GM19240 (cell line): ENCODE data around the gene CMTM1.
"Not testable (repeated sequence)": the region's sequence is repeated elsewhere in the genome, so short reads cannot be mapped to it uniquely, and the experiment has no call there.

ENCODE experiments used
- DNase-seq: peaks from one replicate; pipeline ENCODE4 v3.0.0; 2011; ENCODE audit warnings: low spot score; ENCODE audit not compliant: insufficient read length

Gene CMTM1

DNA sequence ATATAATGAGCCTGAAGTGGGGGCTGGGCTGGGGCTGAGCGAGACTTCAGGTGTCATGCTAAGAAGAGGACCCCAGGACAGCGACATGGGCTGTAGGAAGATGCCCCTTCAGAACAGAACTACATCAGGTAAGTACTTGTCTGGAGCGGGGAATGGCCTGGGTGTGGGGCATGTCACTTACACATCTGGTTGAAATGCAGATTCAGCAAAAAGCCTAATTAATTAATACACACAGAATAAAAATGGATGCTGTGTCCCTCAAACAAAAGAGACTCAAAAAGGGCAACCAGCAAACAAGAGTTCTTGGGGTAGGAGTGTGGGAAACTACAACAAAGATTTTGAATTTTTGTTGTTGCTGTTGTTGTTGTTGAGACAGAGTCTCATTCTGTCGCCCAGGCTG, 24.8 kb downstream of the CMTM1 start:
- no peak for DNase-seq

DNA sequence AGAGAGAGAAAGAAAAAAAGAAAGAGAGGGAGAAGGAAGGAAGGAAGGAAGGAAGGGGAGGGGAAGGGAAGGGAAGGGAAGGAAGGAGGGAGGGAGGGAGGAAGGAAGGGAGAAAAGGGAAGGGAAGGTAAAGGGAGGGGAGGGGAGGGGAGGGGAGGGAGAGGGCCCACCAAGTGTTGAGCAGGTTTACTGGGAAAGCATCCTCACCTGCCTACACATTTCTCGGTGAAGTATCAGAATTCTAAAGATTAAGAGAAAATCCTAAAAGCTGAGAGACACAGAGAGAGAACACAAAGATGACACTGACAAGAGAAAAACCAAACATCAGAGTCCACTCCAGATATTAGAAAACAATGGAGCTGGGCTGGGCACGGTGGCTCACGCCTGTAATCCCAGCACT, 26.0 kb downstream of the CMTM1 start:
- DNase-seq, result no peak

GRCh38 chr16:66592814-66593213, 26.6 kb downstream of the CMTM1 start:
- no peak for DNase-seq

GRCh38 chr16:66594739-66595138, 28.5 kb downstream of the CMTM1 start:
- no peak for DNase-seq

DNA sequence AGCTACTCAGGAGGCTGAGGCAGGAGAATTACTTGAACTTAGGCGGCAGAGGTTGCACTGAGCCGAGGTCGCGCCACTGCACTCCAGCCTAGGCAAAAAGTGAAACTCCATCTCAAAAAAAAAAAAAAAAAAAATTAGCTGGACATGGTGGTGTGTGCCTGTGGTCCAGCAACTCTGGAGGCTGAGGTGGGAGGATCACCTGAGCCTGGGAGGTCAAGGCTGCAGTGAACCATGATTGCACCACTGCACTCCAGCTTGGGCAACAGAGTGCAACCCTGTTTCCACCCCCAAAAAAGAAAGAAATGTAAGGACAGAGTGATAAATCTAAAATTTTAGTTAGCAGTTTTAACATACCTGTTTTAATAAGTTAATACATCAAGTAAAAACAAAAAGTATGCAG, 30.3 kb downstream of the CMTM1 start:
- DNase-seq, result not testable (repeated sequence)

- no peak for DNase-seq
Observed at GRCh38 chr16:66596986-66597848, 31.0 kb downstream of the CMTM1 start.

- no peak for DNase-seq
Observed at GRCh38 chr16:66598111-66598510, 31.9 kb downstream of the CMTM1 start.

DNA sequence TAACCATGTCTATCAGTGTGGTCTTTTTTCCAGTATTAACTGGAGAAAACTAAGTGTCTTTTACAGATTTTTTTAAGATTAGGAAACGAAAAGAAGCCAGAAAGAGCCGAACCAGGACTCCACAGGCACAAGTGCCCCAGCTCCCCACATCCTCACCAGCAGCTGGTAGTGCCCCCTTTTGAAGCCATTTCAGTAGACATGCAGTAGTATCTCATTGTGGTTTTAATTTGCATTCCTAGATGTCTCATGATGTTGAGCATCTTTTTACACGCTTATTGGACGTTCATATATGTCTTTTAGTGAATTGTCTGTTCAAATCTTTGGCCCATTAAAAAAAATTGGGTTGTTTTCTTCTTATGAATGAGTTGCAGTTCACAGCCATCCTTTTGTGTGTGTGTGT, 33.5 kb downstream of the CMTM1 start:
- DNase-seq, result no peak

- DNase-seq, result no peak
Observed at GRCh38 chr16:66600477-66600876, 34.2 kb downstream of the CMTM1 start.

GRCh38 chr16:66601471-66601870, 35.2 kb downstream of the CMTM1 start:
- no peak for DNase-seq

GRCh38 chr16:66603537-66604375, 37.5 kb downstream of the CMTM1 start:
- DNase-seq, result no peak

DNA sequence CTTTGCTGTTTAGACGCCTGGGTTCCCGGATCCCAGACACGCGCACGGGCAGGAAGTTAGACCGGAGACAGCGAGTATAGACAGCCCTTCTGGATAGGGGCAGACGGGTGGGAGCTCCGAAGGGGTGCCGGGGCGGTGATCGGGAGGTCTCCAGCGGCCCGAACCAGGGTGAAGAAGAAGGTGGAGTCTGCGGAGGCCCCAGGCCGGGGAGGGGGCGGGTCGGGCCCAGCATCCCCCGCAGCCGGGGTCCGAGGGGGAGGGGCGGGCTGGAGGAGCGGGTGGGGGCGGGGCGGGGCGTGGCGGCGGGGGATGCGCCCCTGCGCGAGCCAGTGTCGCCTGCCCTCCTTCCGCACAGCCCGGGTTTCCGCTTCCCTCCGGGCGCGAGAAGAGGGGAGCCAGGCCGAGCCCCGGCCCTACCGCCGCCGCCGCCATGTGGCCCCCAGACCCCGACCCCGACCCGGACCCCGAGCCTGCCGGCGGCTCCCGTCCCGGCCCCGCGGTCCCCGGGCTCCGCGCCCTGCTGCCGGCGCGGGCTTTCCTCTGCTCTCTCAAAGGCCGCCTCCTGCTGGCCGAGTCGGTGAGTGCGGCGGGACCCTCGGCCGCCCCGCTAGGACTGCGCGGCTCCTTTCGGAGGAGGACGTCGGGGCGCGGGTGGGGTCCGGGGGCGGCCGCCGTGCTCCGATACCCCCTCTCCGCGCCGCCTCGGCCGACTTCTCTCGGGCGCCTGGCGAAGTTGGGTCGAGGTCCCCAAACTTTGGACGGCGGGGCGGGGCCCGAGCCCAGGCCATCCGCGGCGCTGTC, 38.3 kb downstream of the CMTM1 start, which contains the start of gene CMTM3:
TSS of gene CMTM3 (plus strand) at position 329 of the 801 bp plus-strand sequence. CDS start at position 431, 102 bp downstream.
- no peak for DNase-seq

DNA sequence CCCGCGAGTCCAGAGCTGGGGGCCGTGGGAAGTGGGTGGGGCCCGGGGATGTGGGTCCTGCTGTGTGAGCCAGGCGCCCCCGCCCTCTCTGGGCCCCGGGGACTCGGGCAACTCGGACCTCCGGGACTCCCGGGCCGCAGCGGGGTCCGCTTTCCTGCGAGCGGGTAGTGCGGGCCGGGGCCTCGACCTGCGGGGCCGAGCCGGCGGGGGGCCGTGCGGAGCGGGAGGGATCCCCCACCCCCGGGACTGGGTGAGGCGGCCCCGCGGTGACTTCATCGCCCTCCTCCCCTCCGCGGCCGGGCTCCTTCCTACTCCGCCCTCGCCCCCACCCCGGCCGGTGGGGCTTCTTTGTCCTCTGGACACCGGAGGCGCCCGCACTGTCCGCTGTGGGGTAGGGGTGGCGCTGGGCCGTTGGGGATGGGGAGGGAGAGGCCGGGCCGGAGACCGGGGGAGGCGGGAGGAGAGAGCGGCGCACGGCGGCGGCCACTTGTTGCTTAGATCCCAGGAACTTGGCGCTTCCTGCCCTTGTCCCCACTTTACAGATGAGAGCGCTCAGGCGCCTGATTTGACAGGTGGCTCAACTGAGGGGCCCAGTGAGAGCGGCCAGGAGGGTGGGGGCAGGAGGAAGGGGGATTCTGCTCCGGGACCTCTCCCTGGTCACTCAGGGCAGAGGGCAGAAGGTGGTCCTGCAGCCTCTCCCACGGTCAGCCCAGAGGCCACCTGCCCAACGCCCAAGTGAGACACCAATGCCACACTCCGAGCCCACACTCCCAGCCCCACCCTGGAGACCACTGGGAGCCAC, 39.1 kb downstream of the CMTM1 start:
- DNase-seq, result no peak

DNA sequence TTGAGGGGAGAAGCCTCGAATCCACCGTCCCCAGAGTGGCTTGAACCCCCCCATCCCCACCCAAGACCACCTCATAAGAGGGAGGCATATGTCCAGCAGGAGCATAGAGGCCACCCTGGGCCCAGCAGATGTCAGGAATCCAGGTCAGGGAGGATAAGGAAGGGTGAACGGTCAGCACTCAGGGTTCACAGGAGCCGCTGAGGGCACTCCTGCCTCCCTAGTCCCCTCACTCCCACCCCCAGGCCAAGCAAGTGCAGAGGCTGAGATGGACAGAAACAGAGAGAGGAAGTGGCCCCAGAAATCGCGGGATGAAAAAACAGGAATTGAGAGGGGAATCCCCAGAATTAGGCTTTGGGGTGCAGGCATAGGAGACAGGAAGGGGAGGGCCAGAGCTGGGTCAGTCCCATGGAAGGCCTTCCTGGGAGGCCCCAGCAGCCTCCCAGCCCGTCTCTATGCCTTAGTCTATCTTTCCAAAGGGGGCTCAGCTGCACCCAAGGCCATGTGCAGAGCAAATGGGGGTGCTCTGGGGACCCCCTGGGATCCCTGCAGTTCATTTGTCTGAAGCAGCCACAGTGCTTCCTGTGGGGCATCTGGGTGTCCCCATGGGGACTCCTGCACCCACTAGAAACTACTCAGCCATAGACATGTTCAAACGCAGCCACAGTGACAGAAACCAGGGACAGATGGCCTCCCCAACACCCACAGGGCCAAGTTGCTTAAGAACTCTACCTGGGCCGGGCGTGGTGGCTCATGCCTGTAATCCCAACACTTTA, 39.9 kb downstream of the CMTM1 start:
- no peak for DNase-seq

- peak; percentile 83 for DNase-seq
Observed at GRCh38 chr16:66608241-66609138, 42.3 kb downstream of the CMTM1 start.

DNA sequence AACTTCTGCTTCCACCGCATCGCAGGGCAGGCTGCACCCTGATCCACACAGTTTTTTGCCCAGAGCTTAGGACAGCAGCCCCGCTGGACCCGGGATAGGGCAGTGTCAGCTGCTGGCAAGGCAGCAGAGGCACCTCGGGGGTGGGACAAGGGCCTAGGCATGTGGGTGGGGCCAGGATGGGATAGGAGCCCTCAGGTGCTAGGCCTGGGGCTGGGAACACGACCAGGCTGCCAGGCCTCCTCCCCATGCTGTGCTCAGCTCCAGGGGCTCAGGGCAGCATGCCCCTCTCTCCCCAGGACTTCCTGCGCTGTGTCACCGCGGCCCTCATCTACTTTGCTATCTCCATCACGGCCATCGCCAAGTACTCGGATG, 42.9 kb downstream of the CMTM1 start:
- DNase-seq, result no peak

- no peak for DNase-seq
Observed at GRCh38 chr16:66610111-66610820, 44.0 kb downstream of the CMTM1 start.

DNA sequence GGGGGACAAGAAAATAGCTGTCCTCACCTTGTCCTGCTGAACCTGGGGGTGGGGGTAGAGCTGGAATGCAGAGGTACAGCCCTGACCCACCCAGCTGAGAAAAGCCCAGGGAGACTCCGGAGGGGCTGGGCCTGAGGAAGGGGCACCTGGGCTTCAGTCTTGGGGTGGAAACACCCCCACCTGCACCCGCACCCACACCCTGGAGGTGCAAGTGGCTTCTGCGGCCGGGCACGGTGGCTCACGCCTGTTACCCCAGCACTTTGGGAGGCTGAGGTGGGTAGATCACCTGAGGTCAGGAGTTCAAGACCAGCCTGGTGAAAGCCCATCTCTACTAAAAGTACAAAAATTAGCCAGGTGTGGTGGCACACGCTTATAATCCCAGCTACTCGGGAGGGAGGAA, 45.7 kb downstream of the CMTM1 start:
- DNase-seq, result not testable (repeated sequence)
